Measurements from ENCODE around the gene WWC2.

The WWC2 gene

DNA sequence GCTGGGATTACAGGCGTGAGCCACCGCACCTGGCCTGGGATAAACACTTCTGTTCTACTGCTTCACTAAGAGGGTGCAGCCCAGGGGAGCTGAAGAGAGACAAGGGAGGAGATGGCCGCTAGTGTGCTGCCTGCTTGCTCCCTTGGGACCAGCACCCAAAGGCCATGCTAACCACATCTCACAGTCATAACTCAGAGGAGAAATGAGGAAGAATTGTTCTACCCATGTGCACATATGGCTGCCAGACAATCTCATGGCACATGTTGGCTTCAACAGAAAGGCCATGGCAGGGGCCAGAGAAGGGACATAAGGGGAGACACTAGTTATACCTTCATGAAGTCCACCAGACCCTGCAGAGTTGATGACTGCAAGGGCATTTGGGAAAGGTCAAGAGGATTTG, 198.6 kb downstream of the WWC2 start:
- TF ChIP-seq, protein P1, sequence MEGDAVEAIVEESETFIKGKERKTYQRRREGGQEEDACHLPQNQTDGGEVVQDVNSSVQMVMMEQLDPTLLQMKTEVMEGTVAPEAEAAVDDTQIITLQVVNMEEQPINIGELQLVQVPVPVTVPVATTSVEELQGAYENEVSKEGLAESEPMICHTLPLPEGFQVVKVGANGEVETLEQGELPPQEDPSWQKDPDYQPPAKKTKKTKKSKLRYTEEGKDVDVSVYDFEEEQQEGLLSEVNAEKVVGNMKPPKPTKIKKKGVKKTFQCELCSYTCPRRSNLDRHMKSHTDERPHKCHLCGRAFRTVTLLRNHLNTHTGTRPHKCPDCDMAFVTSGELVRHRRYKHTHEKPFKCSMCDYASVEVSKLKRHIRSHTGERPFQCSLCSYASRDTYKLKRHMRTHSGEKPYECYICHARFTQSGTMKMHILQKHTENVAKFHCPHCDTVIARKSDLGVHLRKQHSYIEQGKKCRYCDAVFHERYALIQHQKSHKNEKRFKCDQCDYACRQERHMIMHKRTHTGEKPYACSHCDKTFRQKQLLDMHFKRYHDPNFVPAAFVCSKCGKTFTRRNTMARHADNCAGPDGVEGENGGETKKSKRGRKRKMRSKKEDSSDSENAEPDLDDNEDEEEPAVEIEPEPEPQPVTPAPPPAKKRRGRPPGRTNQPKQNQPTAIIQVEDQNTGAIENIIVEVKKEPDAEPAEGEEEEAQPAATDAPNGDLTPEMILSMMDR (IDR thresholded peaks at IDR 0.05; ENCODE audit: low read depth, low read length, missing control alignments): no peak
- H3K4me3 ChIP-seq (replicated peaks; ENCODE audit: low read depth, low read length): no peak overlapping the region
- DNase-seq (ENCODE audit: extremely low read depth, low read depth): no peak

DNA sequence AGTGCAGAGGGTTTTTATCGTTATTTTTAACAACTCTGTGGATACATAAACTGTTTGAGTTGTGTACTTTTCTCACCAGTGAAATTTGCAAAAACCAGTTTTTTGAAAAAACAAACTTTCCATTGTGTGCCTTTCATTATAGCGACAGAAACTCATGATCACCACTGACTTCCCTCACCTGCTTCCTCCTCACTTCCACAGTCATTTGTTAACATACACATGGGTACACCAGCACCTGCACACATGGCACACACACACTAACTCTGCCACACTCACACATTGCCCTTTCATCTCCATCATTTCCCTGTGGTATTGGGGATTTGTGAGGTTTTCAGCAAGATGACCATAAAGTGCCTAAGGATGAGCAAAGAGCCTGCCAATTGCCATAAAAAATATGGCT, 200.4 kb downstream of the WWC2 start:
- DNase-seq (ENCODE audit: extremely low read depth, low read depth): no peak
- TF ChIP-seq, protein P1 (IDR thresholded peaks at IDR 0.05; ENCODE audit: low read depth, low read length, missing control alignments): no peak
- H3K4me3 ChIP-seq (replicated peaks; ENCODE audit: low read depth, low read length): no peak overlapping the region

DNA sequence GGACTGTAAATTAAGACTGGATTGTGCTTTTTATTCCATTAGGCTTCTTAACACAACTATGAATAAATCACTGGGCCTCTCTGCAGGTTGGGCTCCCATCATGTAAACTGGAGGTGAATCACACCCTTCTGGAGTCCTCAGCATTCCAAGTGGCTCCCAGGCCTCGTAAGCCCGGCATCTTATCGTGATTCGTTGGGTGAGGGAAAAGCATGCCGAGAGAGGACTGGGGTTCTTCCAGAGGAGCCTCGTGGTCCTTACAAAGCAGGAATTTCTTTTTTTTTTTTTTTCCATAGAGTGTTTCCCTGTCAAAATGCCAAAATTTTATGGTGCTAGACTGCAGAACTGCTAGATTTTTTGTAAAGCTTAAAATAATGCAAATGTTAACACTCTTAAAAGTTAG, 201.0 kb downstream of the WWC2 start:
- no peak for DNase-seq (ENCODE audit: extremely low read depth, low read depth)
- no peak overlapping the region for H3K4me3 ChIP-seq (replicated peaks; ENCODE audit: low read depth, low read length)
- TF ChIP-seq, protein P1 (IDR thresholded peaks at IDR 0.05; ENCODE audit: low read depth, low read length, missing control alignments): no peak

DNA sequence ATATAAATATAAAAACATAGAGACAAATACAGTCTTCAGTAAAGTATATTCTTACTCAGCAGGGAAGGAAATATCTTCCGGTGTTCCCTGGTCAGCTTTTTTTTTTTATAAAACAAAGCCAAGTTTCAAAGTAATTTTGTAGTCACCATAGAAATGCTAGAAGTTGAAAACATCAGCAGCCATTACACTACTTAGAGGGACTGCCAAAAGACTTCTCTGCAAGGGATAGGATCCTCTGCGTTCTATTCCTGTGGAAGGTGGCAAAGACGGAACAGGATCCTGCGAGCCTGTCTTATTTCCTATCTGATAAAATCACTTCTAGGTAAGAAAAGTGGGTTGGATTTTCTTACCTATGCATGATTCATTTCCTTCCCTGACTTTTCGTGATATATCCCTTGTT, 201.6 kb downstream of the WWC2 start:
- no peak for DNase-seq (ENCODE audit: extremely low read depth, low read depth)
- no peak overlapping the region for H3K4me3 ChIP-seq (replicated peaks; ENCODE audit: low read depth, low read length)
- TF ChIP-seq, protein P1 (IDR thresholded peaks at IDR 0.05; ENCODE audit: low read depth, low read length, missing control alignments): no peak

DNA sequence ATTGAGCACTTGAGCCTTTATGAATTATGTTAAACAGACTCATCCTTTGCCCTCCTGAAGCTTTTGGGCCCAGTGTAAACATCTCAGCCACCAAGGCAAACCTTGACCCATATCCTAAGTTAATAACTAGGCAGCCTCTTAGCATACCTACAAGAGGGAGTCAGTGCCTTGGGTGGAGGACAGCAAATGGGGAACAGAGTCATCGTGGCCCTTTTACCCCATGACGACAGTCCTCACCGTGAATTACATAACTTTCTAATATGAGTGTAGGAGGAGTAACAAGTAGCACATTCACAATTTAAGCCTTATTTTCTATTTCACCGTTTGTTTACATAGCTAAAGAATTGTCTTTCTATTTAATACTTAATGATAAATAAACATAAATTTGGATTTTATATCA, 204.2 kb downstream of the WWC2 start:
- H3K4me3 ChIP-seq (replicated peaks; ENCODE audit: low read depth, low read length): no peak overlapping the region
- TF ChIP-seq, protein P1 (IDR thresholded peaks at IDR 0.05; ENCODE audit: low read depth, low read length, missing control alignments): no peak
- no peak for DNase-seq (ENCODE audit: extremely low read depth, low read depth)

DNA sequence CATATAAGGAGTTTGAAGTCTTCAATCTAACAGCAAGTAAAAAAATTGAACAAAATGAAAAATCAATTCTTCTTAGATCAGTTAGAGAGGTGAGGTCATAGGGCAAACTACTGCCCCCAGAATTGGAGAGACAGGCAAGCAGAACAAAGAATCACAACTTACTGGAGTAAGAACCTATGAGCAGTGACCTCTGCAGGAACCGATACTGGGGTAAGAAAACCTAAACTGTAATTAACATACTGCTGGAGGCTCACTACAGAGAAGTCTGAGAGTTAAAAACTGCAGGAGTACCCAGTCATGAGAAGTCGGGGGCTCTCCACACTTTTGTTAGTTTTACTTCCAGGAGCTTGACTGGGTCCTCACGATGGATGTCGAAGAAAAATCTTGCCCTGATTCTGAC, 205.0 kb downstream of the WWC2 start:
- TF ChIP-seq, protein P1 (IDR thresholded peaks at IDR 0.05; ENCODE audit: low read depth, low read length, missing control alignments): no peak
- no peak for DNase-seq (ENCODE audit: extremely low read depth, low read depth)
- H3K4me3 ChIP-seq (replicated peaks; ENCODE audit: low read depth, low read length): no peak overlapping the region

DNA sequence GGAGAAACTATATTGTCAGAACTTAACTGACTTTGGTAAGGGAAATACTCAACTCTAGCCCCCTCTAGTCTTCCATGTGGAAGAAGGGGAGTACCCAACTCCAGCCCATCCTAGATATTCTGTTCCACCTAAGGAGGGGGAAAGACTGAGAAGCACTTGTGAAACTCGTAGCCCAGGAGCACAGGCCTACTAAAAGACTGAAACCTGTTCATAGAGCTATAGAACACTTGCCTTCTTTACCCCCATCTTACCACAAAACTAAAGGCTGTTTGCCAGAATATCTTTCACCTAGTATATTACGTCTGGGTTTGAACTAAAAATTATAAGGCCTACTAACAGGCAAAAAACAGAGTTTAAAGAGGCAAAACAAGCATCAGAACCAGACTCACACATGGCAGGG, 205.5 kb downstream of the WWC2 start:
- DNase-seq (ENCODE audit: extremely low read depth, low read depth): no peak
- TF ChIP-seq, protein P1 (IDR thresholded peaks at IDR 0.05; ENCODE audit: low read depth, low read length, missing control alignments): no peak
- H3K4me3 ChIP-seq (replicated peaks; ENCODE audit: low read depth, low read length): no peak overlapping the region

Measured in HFF-Myc (cell line).